Neuronal stem cell (in vitro differentiated cells): ENCODE data around the gene COIL.
A peak's percentile ranks its signal among the peaks of the same experiment; 100 is the strongest.

ENCODE experiments used
- DNase-seq: peaks from one replicate; pipeline ENCODE4 v3.0.0-alpha.2; 2013; ENCODE audit warnings: low spot score
- H2AFZ ChIP-seq: one replicate; pipeline ENCODE4 v1.6.1; 2013; ENCODE audit warnings: mild to moderate bottlenecking, low read length, inconsistent platforms
- H2AK5ac ChIP-seq: 2 replicates; pipeline ENCODE4 v1.6.1; 2013; ENCODE audit warnings: low read depth, mild to moderate bottlenecking, inconsistent platforms, low read length, moderate library complexity, mixed read lengths
- H2BK120ac ChIP-seq: 2 replicates; pipeline ENCODE4 v1.6.1; 2013; ENCODE audit warnings: low read depth, mild to moderate bottlenecking, inconsistent platforms, low read length, moderate library complexity, mixed read lengths
- H2BK12ac ChIP-seq: one replicate; pipeline ENCODE4 v1.6.1; 2013; ENCODE audit warnings: low read length, inconsistent platforms
- H2BK15ac ChIP-seq: 2 replicates; pipeline ENCODE4 v1.6.1; 2013; ENCODE audit warnings: mild to moderate bottlenecking, low read length, inconsistent platforms, mixed read lengths
- H2BK5ac ChIP-seq: one replicate; pipeline ENCODE4 v1.6.1; 2013; ENCODE audit warnings: inconsistent platforms, mild to moderate bottlenecking, low read length, moderate library complexity
- H3K14ac ChIP-seq: one replicate; pipeline ENCODE4 v1.6.1; 2013; ENCODE audit warnings: low read length, inconsistent platforms
- H3K18ac ChIP-seq: 2 replicates; pipeline ENCODE4 v1.6.1; 2013; ENCODE audit warnings: low read length, inconsistent platforms
- H3K23ac ChIP-seq: 2 replicates; pipeline ENCODE4 v1.6.1; 2013; ENCODE audit warnings: low read depth, mild to moderate bottlenecking, mixed read lengths, low read length, inconsistent platforms; ENCODE audit not compliant: poor library complexity
- H3K27ac ChIP-seq: replicated peaks from 3 replicates; pipeline ENCODE4 v1.5.1; 2013; ENCODE audit warnings: low read length, inconsistent platforms
- H3K27me3 ChIP-seq, 3 experiments: 2 replicates each; pipeline ENCODE4 v1.6.1; 2013; ENCODE audit warnings: low read length in 3 of 3, mild to moderate bottlenecking in 2 of 3, inconsistent platforms in 1 of 3, low read depth in 1 of 3, mixed read lengths in 1 of 3, moderate library complexity in 1 of 3; ENCODE audit not compliant: control insufficient read depth in 3 of 3, insufficient read depth in 3 of 3
- H3K36me3 ChIP-seq, 2 donors: replicated peaks in 1 of 2; 2 replicates each; pipeline ENCODE4 v1.6.1; 2013; ENCODE audit warnings: low read length in 2 of 2; ENCODE audit not compliant: control insufficient read depth in 2 of 2, insufficient read depth in 2 of 2
- H3K4ac ChIP-seq: 2 replicates; pipeline ENCODE4 v1.6.1; 2013; ENCODE audit warnings: inconsistent platforms, mild to moderate bottlenecking, low read length, moderate library complexity
- H3K4me1 ChIP-seq, 2 donors: 1 replicate in 1 of 2; 2 replicates in 1 of 2; pipeline ENCODE4 v1.6.1; 2013; ENCODE audit warnings: low read length in 2 of 2, low read depth in 1 of 2; ENCODE audit not compliant: control insufficient read depth in 2 of 2, insufficient read depth in 1 of 2
- H3K4me2 ChIP-seq: one replicate; pipeline ENCODE4 v1.6.1; 2013; ENCODE audit warnings: mild to moderate bottlenecking, low read length, inconsistent platforms; ENCODE audit not compliant: insufficient read depth, poor library complexity, severe bottlenecking
- H3K4me3 ChIP-seq, 2 donors: 2 replicates each; pipeline ENCODE4 v1.5.1; 2013; ENCODE audit warnings: low read length in 2 of 2, mild to moderate bottlenecking in 2 of 2, inconsistent platforms in 1 of 2, moderate library complexity in 1 of 2
- H3K79me1 ChIP-seq: one replicate; pipeline ENCODE4 v1.6.1; 2013; ENCODE audit warnings: low read depth, mild to moderate bottlenecking, inconsistent platforms, low read length, moderate library complexity
- H3K9ac ChIP-seq: one replicate; pipeline ENCODE4 v1.6.1; 2013; ENCODE audit warnings: mild to moderate bottlenecking, low read depth, low read length, inconsistent platforms; ENCODE audit not compliant: poor library complexity
- H3K9me3 ChIP-seq, 2 donors: replicated peaks in 1 of 2; 2 replicates each; pipeline versions ENCODE3 to v1.6.1; 2013; ENCODE audit warnings: low read length in 2 of 2, mild to moderate bottlenecking in 2 of 2, inconsistent platforms in 1 of 2, low read depth in 1 of 2, mixed read lengths in 1 of 2, moderate library complexity in 1 of 2; ENCODE audit not compliant: control insufficient read depth in 2 of 2, insufficient read depth in 1 of 2
- H4K8ac ChIP-seq: one replicate; pipeline ENCODE4 v1.6.1; 2013; ENCODE audit warnings: low read depth, mild to moderate bottlenecking, inconsistent platforms, low read length, moderate library complexity
- H4K91ac ChIP-seq: one replicate; pipeline ENCODE4 v1.6.1; 2013; ENCODE audit warnings: low read length, low read depth, mild to moderate bottlenecking, inconsistent platforms; ENCODE audit not compliant: poor library complexity
- WGBS, 2 donors: extraction: QIAGEN DNeasy Blood & Tissue Kit; methylation state at CpG; one replicate each; pipeline ENCODE4 v1.1.7; 2013; ENCODE audit warnings: missing lambda C conversion rate in 2 of 2, mixed read lengths in 1 of 2; ENCODE audit not compliant: insufficient read length in 2 of 2, insufficient replicate concordance in 1 of 2; ENCODE audit errors: extremely low coverage in 2 of 2; 5-methylcytosine and 5-hydroxymethylcytosine counted together

The COIL gene

GRCh38 chr17:56913353-56913866, 47.4 kb downstream of the COIL start:
- H3K23ac ChIP-seq = peak overlapping the region; percentile 83
- H2BK120ac ChIP-seq = no peak overlapping the region
- H3K4ac ChIP-seq = peak overlapping the region; percentile 91
- no peak overlapping the region for H3K27ac ChIP-seq
- H2AFZ ChIP-seq = peak overlapping the region; percentile 99
- peaks cover 0 to 11% (median 0%) of the 10 kb centered on the region in 3 experiments for H3K27me3 ChIP-seq
- peaks cover 0 to 3% of the 10 kb centered on the region in 2 donors for H3K36me3 ChIP-seq
- peak overlapping the region; percentile 94 for H3K14ac ChIP-seq
- H2BK12ac ChIP-seq = no peak overlapping the region
- peak overlapping the region; percentile 95 for H3K9ac ChIP-seq
- peak overlapping the region; percentile 87 for H3K4me2 ChIP-seq
- H3K79me1 ChIP-seq = no peaks in the 10 kb centered on the region
- H4K8ac ChIP-seq = peak overlapping the region; percentile 54
- peaks cover 0 to 3% of the 10 kb centered on the region in 2 donors for H3K9me3 ChIP-seq
- H3K4me3 ChIP-seq = peak overlapping the region; percentile 58 to 90
- no CpG with 5 or more reads among the region's 44 CpGs for WGBS, 2 donors
- H4K91ac ChIP-seq = peak overlapping the region; percentile 41
- H2BK15ac ChIP-seq = peak overlapping the region; percentile 82
- peak; percentile 17 for DNase-seq
- peak overlapping the region; percentile 88 for H3K18ac ChIP-seq
- H3K4me1 ChIP-seq = peaks cover 5% of the 10 kb centered on the region in 2 donors
- H2BK5ac ChIP-seq = no peak overlapping the region
- peak overlapping the region; percentile 91 for H2AK5ac ChIP-seq

GRCh38 chr17:56913000-56913311, 47.9 kb downstream of the COIL start:
- Histone ChIP-seq H2BK5ac (no peak overlapping the region), H3K23ac (peak overlapping the region; percentile 83), H3K27ac (no peak overlapping the region), H3K14ac (peak overlapping the region; percentile 94), H3K9me3 (peaks cover 0 to 3% of the 10 kb centered on the region in 2 donors), H3K18ac (peak overlapping the region; percentile 88), H3K79me1 (no peaks in the 10 kb centered on the region), H3K36me3 (peaks cover 0 to 7% of the 10 kb centered on the region in 2 donors), H3K27me3 (peaks cover 0 to 11% (median 0%) of the 10 kb centered on the region in 3 experiments), H3K4me2 (peak overlapping the region; percentile 87), H2BK12ac (no peak overlapping the region), H2AFZ (peak overlapping the region; percentile 99), H3K9ac (peak overlapping the region; percentile 95), H3K4ac (peak overlapping the region; percentile 91), H2BK120ac (no peak overlapping the region), H2BK15ac (peak overlapping the region; percentile 82), H3K4me1 (peaks cover 5% of the 10 kb centered on the region in 2 donors), H2AK5ac (peak overlapping the region; percentile 91), H3K4me3 (peak overlapping the region in 1 of 2 donors; percentile 90), H4K8ac (peak overlapping the region; percentile 54), H4K91ac (no peak overlapping the region)
- WGBS, 2 donors = no CpG with 5 or more reads among the region's 7 CpGs
- DNase-seq = no peak

GRCh38 chr17:56912105-56912999, 48.5 kb downstream of the COIL start:
- Histone ChIP-seq H3K18ac (no peak overlapping the region), H3K79me1 (no peaks in the 10 kb centered on the region), H2AFZ (peak overlapping the region; percentile 99), H2AK5ac (peak overlapping the region; percentile 91), H3K27ac (no peak overlapping the region), H4K91ac (no peak overlapping the region), H4K8ac (no peak overlapping the region), H3K23ac (no peak overlapping the region), H2BK15ac (no peak overlapping the region), H3K4me1 (peaks cover 5% of the 10 kb centered on the region in 2 donors), H2BK12ac (no peak overlapping the region), H2BK5ac (no peak overlapping the region), H3K4me2 (peak overlapping the region; percentile 87), H2BK120ac (no peak overlapping the region), H3K36me3 (peaks cover 0 to 11% of the 10 kb centered on the region in 2 donors), H3K4me3 (no peak overlapping the region), H3K4ac (no peak overlapping the region), H3K9me3 (peaks cover under 1 to 3% of the 10 kb centered on the region in 2 donors), H3K9ac (no peak overlapping the region), H3K14ac (no peak overlapping the region), H3K27me3 (peaks cover 0 to 11% (median 0%) of the 10 kb centered on the region in 3 experiments)
- WGBS, 2 donors = no CpG with 5 or more reads among the region's 21 CpGs
- DNase-seq = no peak
